HG03442 (cell line): ENCODE measurements around the gene UGT1A4.

ENCODE experiments used
- ATAC-seq: cut with Tn5 transposase; IDR thresholded peaks from one replicate; pipeline ENCODE4 v1.9.1; 2021; ENCODE audit warnings: mild to moderate bottlenecking, moderate library complexity; ENCODE audit not compliant: unreplicated experiment

The UGT1A4 gene

GRCh38 chr2:233807966-233808935, 89.7 kb downstream of the UGT1A4 start:
- no peak for ATAC-seq

- no peak for ATAC-seq
Observed at GRCh38 chr2:233810385-233810784, 91.8 kb downstream of the UGT1A4 start.

GRCh38 chr2:233811087-233811486, 92.6 kb downstream of the UGT1A4 start:
- ATAC-seq, result no peak

- no peak for ATAC-seq
Observed at GRCh38 chr2:233811732-233812131, 93.2 kb downstream of the UGT1A4 start.

- no peak for ATAC-seq
Observed at GRCh38 chr2:233813236-233814055, 94.9 kb downstream of the UGT1A4 start.

- ATAC-seq, result no peak
Observed at GRCh38 chr2:233814056-233814835, 95.7 kb downstream of the UGT1A4 start.

- ATAC-seq, result no peak
Observed at GRCh38 chr2:233815861-233816260, 97.3 kb downstream of the UGT1A4 start.

GRCh38 chr2:233816334-233816733, 97.8 kb downstream of the UGT1A4 start:
- ATAC-seq, result no peak

GRCh38 chr2:233816771-233817170, 98.2 kb downstream of the UGT1A4 start:
- no peak for ATAC-seq

GRCh38 chr2:233817361-233817911, 98.9 kb downstream of the UGT1A4 start:
- ATAC-seq, result no peak

GRCh38 chr2:233817995-233818638, 99.6 kb downstream of the UGT1A4 start:
- no peak for ATAC-seq

GRCh38 chr2:233818639-233819621, 100.4 kb downstream of the UGT1A4 start:
- no peak for ATAC-seq

GRCh38 chr2:233819884-233820773, 101.6 kb downstream of the UGT1A4 start:
- ATAC-seq, result no peak

- ATAC-seq, result no peak
Observed at GRCh38 chr2:233820774-233821105, 102.2 kb downstream of the UGT1A4 start.

- ATAC-seq, result no peak
Observed at GRCh38 chr2:233821196-233821595, 102.7 kb downstream of the UGT1A4 start.

GRCh38 chr2:233821709-233822100, 103.2 kb downstream of the UGT1A4 start:
- ATAC-seq, result no peak

GRCh38 chr2:233822101-233822771, 103.7 kb downstream of the UGT1A4 start:
- ATAC-seq, result no peak
